CD4-positive, alpha-beta T cell treated with Interleukin-17A for 4 hours (primary cell): ENCODE measurements around the gene GABARAPL1.
A peak's percentile ranks its signal among the peaks of the same experiment; 100 is the strongest.
"Not testable (repeated sequence)": the region's sequence is repeated elsewhere in the genome, so short reads cannot be mapped to it uniquely, and the experiment has no call there.

Experiments
- DNase-seq: peaks from one replicate; pipeline ENCODE4 v3.0.0-alpha.2; 2020; ENCODE audit warnings: mixed read lengths

Gene GABARAPL1

DNA sequence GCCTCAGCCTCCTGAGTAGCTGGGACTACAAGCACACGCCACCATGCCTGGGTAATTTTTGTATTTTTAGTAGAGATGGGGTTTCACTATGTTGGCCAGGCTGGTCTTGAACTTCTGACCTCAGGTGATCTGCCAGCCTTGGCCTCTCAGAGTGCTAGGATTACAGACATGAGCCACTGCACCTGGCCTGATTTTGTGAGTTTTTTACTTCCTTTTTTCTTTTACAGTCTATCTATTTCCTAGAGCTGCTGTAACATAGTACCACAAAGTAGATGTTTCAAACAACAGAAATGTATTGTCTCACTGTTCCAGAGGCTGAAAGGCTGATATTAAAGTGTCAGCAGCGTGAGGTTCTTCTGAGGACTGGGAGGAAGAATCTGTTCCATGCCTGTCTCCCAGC is 8.2 kb upstream of the GABARAPL1 start:
- DNase-seq: not testable (repeated sequence)

GRCh38 chr12:10205220-10205807 is 7.4 kb upstream of the GABARAPL1 start:
- no peak for DNase-seq

DNA sequence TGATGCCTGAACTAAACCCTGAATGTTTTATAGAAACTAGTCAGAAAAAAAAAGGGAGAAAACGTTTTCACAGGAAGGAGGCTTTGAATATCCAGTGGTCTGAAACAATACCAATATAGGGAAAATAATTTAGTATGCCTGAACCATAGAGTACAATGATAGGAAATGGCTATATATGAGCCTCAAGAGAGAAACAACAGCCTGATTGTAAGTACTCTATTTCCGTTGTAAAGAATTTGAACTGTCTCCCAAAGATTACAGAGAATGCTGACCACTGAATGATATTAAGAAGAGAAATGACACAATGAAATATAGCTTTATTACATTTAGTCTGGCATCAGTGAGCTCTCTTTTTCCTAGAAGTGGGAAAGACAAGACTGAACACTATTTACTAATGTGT is 5.5 kb upstream of the GABARAPL1 start:
- DNase-seq: no peak

DNA sequence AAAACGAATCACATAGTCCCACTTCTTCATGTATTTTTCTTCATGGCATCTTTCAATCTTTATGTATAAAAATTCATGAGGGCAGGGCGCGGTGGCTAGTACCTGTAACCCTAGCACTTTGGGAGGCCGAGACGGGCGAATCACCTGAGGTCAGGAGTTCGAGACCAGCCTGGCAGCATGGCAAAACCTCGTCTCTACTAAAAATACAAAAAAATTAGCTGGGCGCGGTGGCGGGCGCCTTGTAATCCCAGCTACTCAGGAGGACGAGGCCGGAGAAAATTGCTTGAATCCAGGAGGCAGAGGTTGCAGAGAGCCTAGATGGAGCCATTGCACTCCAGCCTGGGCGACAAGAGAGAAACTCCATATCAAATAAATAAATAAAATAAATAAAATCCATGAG is 2.5 kb upstream of the GABARAPL1 start:
- no peak for DNase-seq

GRCh38 chr12:10211101-10211939 is 1.4 kb upstream of the GABARAPL1 start:
- DNase-seq: no peak

GRCh38 chr12:10211940-10212738 is 538 bp upstream of the GABARAPL1 start:
- DNase-seq: peak; percentile 91

GRCh38 chr12:10213168-10214135 is 775 bp downstream of the GABARAPL1 start:
- DNase-seq: peak; percentile 76

- no peak for DNase-seq
These were observed 1.6 kb downstream of the GABARAPL1 start for GRCh38 chr12:10214136-10214894.

GRCh38 chr12:10214895-10215267 is 2.2 kb downstream of the GABARAPL1 start:
- no peak for DNase-seq

- DNase-seq: no peak
These were observed 2.8 kb downstream of the GABARAPL1 start for GRCh38 chr12:10215436-10215835.

DNA sequence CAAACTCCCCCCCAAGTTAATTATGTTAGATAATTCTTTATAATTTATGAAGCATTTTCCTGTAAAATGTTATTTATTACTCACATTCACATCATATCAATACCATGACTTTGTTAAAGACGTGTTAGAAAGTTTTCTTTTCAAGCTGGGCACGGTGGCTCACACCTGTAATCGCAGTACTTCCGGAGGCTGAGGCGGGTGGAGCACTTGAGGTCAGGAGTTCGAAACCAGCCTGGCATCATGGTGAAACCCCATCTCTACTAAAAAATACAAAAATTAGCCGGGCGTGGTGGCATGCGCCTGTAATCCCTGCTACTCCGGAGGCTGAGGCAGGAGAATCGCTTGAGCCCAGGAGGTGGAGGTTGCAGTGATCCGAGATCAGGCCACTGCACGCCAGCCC is 3.3 kb downstream of the GABARAPL1 start:
- DNase-seq: not testable (repeated sequence)

GRCh38 chr12:10218021-10218420 is 5.3 kb downstream of the GABARAPL1 start:
- DNase-seq: no peak

GRCh38 chr12:10220398-10221077 is 7.9 kb downstream of the GABARAPL1 start:
- DNase-seq: no peak

- no peak for DNase-seq
These were observed 9.2 kb downstream of the GABARAPL1 start for GRCh38 chr12:10221846-10222245.

DNA sequence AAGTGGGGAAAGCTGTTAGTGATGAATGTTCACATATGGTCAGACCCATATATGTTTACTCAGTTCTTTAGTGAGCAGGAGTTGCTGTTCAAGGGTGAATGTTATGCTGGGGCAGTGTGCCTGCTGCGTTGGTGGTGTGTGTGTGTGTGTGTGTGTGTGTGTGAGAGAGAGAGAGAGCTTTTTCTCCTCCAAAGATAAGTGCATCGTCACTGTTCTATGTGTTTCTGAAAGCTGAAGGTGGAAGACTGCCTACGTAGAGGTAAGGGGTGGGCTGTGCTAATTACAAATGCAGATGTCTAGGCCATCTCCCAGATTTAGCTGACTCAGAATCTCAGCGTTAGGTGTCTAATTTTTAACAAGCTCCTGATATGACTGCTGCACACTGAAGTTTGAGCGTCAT is 10.5 kb downstream of the GABARAPL1 start:
- DNase-seq: no peak

DNA sequence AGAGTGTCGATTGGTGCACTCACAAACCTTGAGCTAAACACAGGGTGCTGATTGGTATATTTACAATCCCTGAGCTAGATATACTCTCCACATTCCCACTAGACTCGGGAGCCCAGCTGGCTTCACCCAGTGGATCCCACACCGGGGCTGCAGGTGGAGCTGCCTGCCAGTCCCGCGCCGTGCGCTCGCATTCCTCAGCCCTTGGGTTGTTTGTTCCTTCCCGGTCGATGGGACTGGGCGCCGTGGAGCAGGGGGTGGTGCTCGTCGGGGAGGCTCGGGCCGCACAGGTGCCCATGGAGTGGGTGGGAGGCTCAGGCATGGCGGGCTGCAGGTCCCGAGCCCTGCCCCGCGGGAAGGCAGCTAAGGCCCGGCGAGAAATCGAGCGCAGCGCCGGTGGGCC is 12.7 kb downstream of the GABARAPL1 start:
- not testable (repeated sequence) for DNase-seq

- no peak for DNase-seq
These were observed 13.4 kb downstream of the GABARAPL1 start for GRCh38 chr12:10226086-10226485.

- no peak for DNase-seq
These were observed 14.1 kb downstream of the GABARAPL1 start for GRCh38 chr12:10226731-10227130.

GRCh38 chr12:10227648-10228047 is 15.0 kb downstream of the GABARAPL1 start:
- DNase-seq: no peak

GRCh38 chr12:10234562-10234961 is 21.9 kb downstream of the GABARAPL1 start:
- DNase-seq: no peak
